ENCODE data around the gene TLE4. TPM values are rescaled to one million over a fixed set of nuclear protein-coding genes. Genes with fewer than 3 reads are reported as not detected.
"Not testable (repeated sequence)": the region's sequence is repeated elsewhere in the genome, so short reads cannot be mapped to it uniquely, and the experiment has no call there.

The TLE4 gene
- total RNA-seq, 4 donors from 2014 or later, result 26.1 to 85.0 (median 43.0) TPM

- Histone ChIP-seq H3K27me3 (no peaks in the 10 kb centered on the region), H3K36me3 (no peaks in the 10 kb centered on the region), H3K27ac (no peak overlapping the region), H3K4me3 (no peak overlapping the region), H3K9me3 (no peaks in the 10 kb centered on the region), H3K4me1 (no peaks in the 10 kb centered on the region)
- no peak for TF ChIP-seq POLR2A (IDR thresholded peaks at IDR 0.05)
- TF ChIP-seq, protein P1, sequence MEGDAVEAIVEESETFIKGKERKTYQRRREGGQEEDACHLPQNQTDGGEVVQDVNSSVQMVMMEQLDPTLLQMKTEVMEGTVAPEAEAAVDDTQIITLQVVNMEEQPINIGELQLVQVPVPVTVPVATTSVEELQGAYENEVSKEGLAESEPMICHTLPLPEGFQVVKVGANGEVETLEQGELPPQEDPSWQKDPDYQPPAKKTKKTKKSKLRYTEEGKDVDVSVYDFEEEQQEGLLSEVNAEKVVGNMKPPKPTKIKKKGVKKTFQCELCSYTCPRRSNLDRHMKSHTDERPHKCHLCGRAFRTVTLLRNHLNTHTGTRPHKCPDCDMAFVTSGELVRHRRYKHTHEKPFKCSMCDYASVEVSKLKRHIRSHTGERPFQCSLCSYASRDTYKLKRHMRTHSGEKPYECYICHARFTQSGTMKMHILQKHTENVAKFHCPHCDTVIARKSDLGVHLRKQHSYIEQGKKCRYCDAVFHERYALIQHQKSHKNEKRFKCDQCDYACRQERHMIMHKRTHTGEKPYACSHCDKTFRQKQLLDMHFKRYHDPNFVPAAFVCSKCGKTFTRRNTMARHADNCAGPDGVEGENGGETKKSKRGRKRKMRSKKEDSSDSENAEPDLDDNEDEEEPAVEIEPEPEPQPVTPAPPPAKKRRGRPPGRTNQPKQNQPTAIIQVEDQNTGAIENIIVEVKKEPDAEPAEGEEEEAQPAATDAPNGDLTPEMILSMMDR (IDR thresholded peaks at IDR 0.05), result no peak
- DNase-seq, result no peak
Measured at GRCh38 chr9:79537838-79538237, 33.9 kb upstream of the TLE4 start.

- H3K4me3 ChIP-seq, result no peak overlapping the region
- H3K9me3 ChIP-seq, result no peaks in the 10 kb centered on the region
- TF ChIP-seq, protein P1 (IDR thresholded peaks at IDR 0.05), result no peak
- TF ChIP-seq POLR2A (IDR thresholded peaks at IDR 0.05), result no peak
- no peak overlapping the region for H3K27ac ChIP-seq
- H3K4me1 ChIP-seq, result no peaks in the 10 kb centered on the region
- H3K27me3 ChIP-seq, result no peaks in the 10 kb centered on the region
- no peak for DNase-seq
- H3K36me3 ChIP-seq, result no peaks in the 10 kb centered on the region
Measured at GRCh38 chr9:79542735-79543620, 28.8 kb upstream of the TLE4 start.

- H3K27me3 ChIP-seq, H3K27ac ChIP-seq, H3K36me3 ChIP-seq, H3K4me3 ChIP-seq, H3K9me3 ChIP-seq, DNase-seq, H3K4me1 ChIP-seq: not testable (repeated sequence)
Measured at GRCh38 chr9:79544375-79544774, 27.4 kb upstream of the TLE4 start.

- Histone ChIP-seq H3K36me3 (no peaks in the 10 kb centered on the region), H3K27me3 (no peaks in the 10 kb centered on the region), H3K4me3 (no peak overlapping the region), H3K9me3 (no peaks in the 10 kb centered on the region), H3K27ac (no peak overlapping the region), H3K4me1 (no peaks in the 10 kb centered on the region)
- TF ChIP-seq, protein P1 (IDR thresholded peaks at IDR 0.05), result no peak
- no peak for TF ChIP-seq POLR2A (IDR thresholded peaks at IDR 0.05)
- no peak for DNase-seq
Measured at GRCh38 chr9:79551586-79551985, 20.2 kb upstream of the TLE4 start.

DNA sequence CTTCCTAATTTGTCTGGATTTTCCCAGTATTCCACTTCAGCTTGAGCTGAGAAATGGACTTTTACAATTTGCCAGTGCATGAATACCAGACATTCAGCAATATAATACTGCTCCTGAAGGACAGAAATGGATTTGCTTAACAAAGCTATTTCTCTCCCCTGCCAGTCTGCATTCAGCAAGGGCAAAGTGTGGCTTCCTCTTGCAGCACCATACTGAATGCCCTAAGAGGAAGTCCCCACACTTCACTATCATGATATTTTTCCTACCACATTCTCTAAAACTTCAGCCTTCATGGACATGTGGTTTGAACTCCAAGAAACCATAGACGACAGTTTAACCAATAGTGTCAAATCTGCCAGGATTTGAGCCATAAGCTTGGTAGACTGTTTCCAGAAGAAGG is 19.8 kb upstream of the TLE4 start:
- Histone ChIP-seq H3K4me1 (no peaks in the 10 kb centered on the region), H3K27me3 (no peaks in the 10 kb centered on the region), H3K36me3 (no peaks in the 10 kb centered on the region), H3K9me3 (no peaks in the 10 kb centered on the region), H3K27ac (no peak overlapping the region), H3K4me3 (no peak overlapping the region)
- TF ChIP-seq POLR2A (IDR thresholded peaks at IDR 0.05), result no peak
- TF ChIP-seq, protein P1 (IDR thresholded peaks at IDR 0.05), result no peak
- DNase-seq, result no peak

- Histone ChIP-seq H3K4me3 (no peak overlapping the region), H3K4me1 (no peaks in the 10 kb centered on the region), H3K27me3 (no peaks in the 10 kb centered on the region), H3K36me3 (no peaks in the 10 kb centered on the region), H3K27ac (no peak overlapping the region), H3K9me3 (no peaks in the 10 kb centered on the region)
- DNase-seq, result no peak
- TF ChIP-seq, protein P1 (IDR thresholded peaks at IDR 0.05), result no peak
- no peak for TF ChIP-seq POLR2A (IDR thresholded peaks at IDR 0.05)
Measured at GRCh38 chr9:79555474-79556089, 16.2 kb upstream of the TLE4 start.

Measured in Peyer's patch (tissue), 4 donors.